GM18873 (cell line): Measurements from ENCODE around the gene RASAL2.

Experiments used
- ATAC-seq: cut with Tn5 transposase; IDR thresholded peaks from one replicate; pipeline ENCODE4 v1.9.1; 2021; ENCODE audit warnings: mild to moderate bottlenecking, moderate library complexity, moderate number of reproducible peaks; ENCODE audit not compliant: unreplicated experiment, low FRiP score

Gene RASAL2

GRCh38 chr1:178528228-178528952 lies 434.5 kb downstream of the RASAL2 start:
- no peak for ATAC-seq

GRCh38 chr1:178528953-178529335 lies 435.0 kb downstream of the RASAL2 start:
- ATAC-seq: no peak

- no peak for ATAC-seq
Measured at GRCh38 chr1:178529364-178530036, 435.6 kb downstream of the RASAL2 start.

GRCh38 chr1:178530037-178530402 lies 436.1 kb downstream of the RASAL2 start:
- ATAC-seq: no peak

GRCh38 chr1:178530502-178530901 lies 436.6 kb downstream of the RASAL2 start:
- no peak for ATAC-seq

- no peak for ATAC-seq
Measured at GRCh38 chr1:178531887-178532286, 438.0 kb downstream of the RASAL2 start.

GRCh38 chr1:178532392-178532791 lies 438.5 kb downstream of the RASAL2 start:
- no peak for ATAC-seq

GRCh38 chr1:178533121-178533946 lies 439.4 kb downstream of the RASAL2 start:
- no peak for ATAC-seq
